GM12878 (cell line): Measurements from ENCODE around the gene PSMD3. TPM values are rescaled to one million over a fixed set of nuclear protein-coding genes. Genes with fewer than 3 reads are reported as not detected.

Experiments
- ATAC-seq: fragments of 200-7000 bp; cut with Tn5 transposase; 3 replicates; pipeline ENCODE4 v1.9.1; 2020; ENCODE audit warnings: mild to moderate bottlenecking, moderate library complexity
- BruUV-seq: library from RNA; stranded (reverse); fragments of 400-500 nt; replicated peaks from 2 replicates; lab custom pipeline; 2021; lab: Mats Ljungman, UMichigan
- CTCF ChIA-PET: fragments of 300-600 bp; sonication (Branson Sonifier 250); formaldehyde crosslinking; extraction: SDS; loops from one replicate; lab custom pipeline; 2021; ENCODE audit warnings: inconsistent platforms; lab: Yijun Ruan, JAX
- POLR2A ChIA-PET: fragments of 350-600 bp; formaldehyde crosslinking; extraction: SDS; loops from one replicate; lab custom pipeline; 2021; ENCODE audit warnings: inconsistent platforms; lab: Charles Lee
- RAD21 ChIA-PET: fragments of 300-600 bp; sonication (Branson Sonifier 250); formaldehyde crosslinking; loops from one replicate; lab custom pipeline; 2023; ENCODE audit warnings: antibody characterized with exemption; ENCODE audit not compliant: unreplicated experiment; lab: Charles Lee
- SMC1A ChIA-PET: fragments of 300-600 bp; sonication (Branson Sonifier 250); formaldehyde crosslinking; loops from one replicate; lab custom pipeline; 2023; ENCODE audit not compliant: unreplicated experiment, uncharacterized antibody; lab: Charles Lee
- DNase-seq: peaks from one replicate; pipeline ENCODE4 v3.0.0-alpha.2; 2011; ENCODE audit warnings: low read depth, low spot score
- FAIRE-seq: peaks from 3 replicates; lab custom pipeline; 2011; peaks lifted over from hg19 to GRCh38; lab: Jason Lieb, UNC
- H2AFZ ChIP-seq: 2 replicates; pipeline ENCODE4 v1.6.0; 2011; ENCODE audit warnings: low read depth, low read length, control low read depth; ENCODE audit not compliant: control insufficient read depth
- H3K27ac ChIP-seq: 2 replicates; pipeline ENCODE4 v1.5.1; 2011; ENCODE audit warnings: control low read depth; ENCODE audit not compliant: control insufficient read depth, insufficient read depth
- H3K27me3 ChIP-seq, 2 experiments: replicated peaks in 1 of 2; 2 replicates each; pipeline versions ENCODE4 v1.6.0 to v1.6.1; 2011; ENCODE audit warnings: low read length in 1 of 2; ENCODE audit not compliant: control insufficient read depth in 2 of 2, insufficient read depth in 2 of 2
- H3K36me3 ChIP-seq, 2 experiments: 2 replicates each; pipeline ENCODE4 v1.5.1; 2011; ENCODE audit warnings: low read length in 1 of 2; ENCODE audit not compliant: control insufficient read depth in 2 of 2, insufficient read depth in 2 of 2
- H3K4me1 ChIP-seq: 2 replicates; pipeline ENCODE4 v1.6.1; 2011; ENCODE audit warnings: mild to moderate bottlenecking, low read length, moderate library complexity, mixed read lengths; ENCODE audit not compliant: control insufficient read depth, insufficient read depth
- H3K4me2 ChIP-seq: 2 replicates; pipeline ENCODE4 v1.6.0; 2011; ENCODE audit warnings: control low read depth; ENCODE audit not compliant: control insufficient read depth, insufficient read depth
- H3K4me3 ChIP-seq: fragments of 200-600 bp; sonication (generic); 2 replicates; pipeline ENCODE4 v1.5.1; 2016
- H3K79me2 ChIP-seq: 2 replicates; pipeline ENCODE4 v1.6.0; 2011; ENCODE audit warnings: low read length; ENCODE audit not compliant: control insufficient read depth, insufficient read depth
- H3K9ac ChIP-seq: 2 replicates; pipeline ENCODE4 v1.8.0; 2011; ENCODE audit warnings: low read length, control low read depth, mixed read lengths; ENCODE audit not compliant: control insufficient read depth, insufficient read depth
- H3K9me3 ChIP-seq: replicated peaks from 3 replicates; pipeline ENCODE4 v1.5.1; 2011; ENCODE audit warnings: mild to moderate bottlenecking, low read length; ENCODE audit not compliant: control insufficient read depth, insufficient read depth
- H4K20me1 ChIP-seq: 2 replicates; pipeline ENCODE4 v1.6.0; 2011; ENCODE audit not compliant: control insufficient read depth, insufficient read depth
- CREB1 ChIP-seq: IDR thresholded peaks from 2 replicates; pipeline ENCODE4 v1.6.1; 2012; ENCODE audit warnings: low read depth, mild to moderate bottlenecking, inconsistent platforms
- E2F8 ChIP-seq: fragments of 450-650 bp; IDR thresholded peaks from 2 replicates; pipeline ENCODE4 v1.6.1; 2018; ENCODE audit warnings: mild to moderate bottlenecking, low read depth, moderate library complexity; ENCODE audit not compliant: partially characterized antibody
- JUND ChIP-seq: IDR thresholded peaks from 2 replicates; pipeline ENCODE4 v1.6.1; 2012; ENCODE audit warnings: low read depth, mild to moderate bottlenecking, low read length, improper control_type of control experiment, moderate library complexity
- MXI1 ChIP-seq: fragments of 150-350 bp; IDR thresholded peaks from 2 replicates; pipeline ENCODE4 v1.6.1; 2011; ENCODE audit warnings: low read depth, mild to moderate bottlenecking, inconsistent platforms, low read length, improper control_type of control experiment
- NFYA ChIP-seq: IDR thresholded peaks from 2 replicates; pipeline ENCODE4 v1.6.1; 2011; ENCODE audit warnings: low read depth, mild to moderate bottlenecking, low read length, improper control_type of control experiment, borderline replicate concordance
- SREBF1 ChIP-seq: IDR thresholded peaks from 2 replicates; pipeline ENCODE4 v1.6.1; 2012; ENCODE audit warnings: mild to moderate bottlenecking, low read length
- STAT1 ChIP-seq: fragments of 450-650 bp; conservative IDR thresholded peaks from 2 replicates; pipeline ENCODE4 v1.6.1; 2014; ENCODE audit warnings: antibody characterized with exemption, mild to moderate bottlenecking
- TCF7 ChIP-seq: IDR thresholded peaks from 2 replicates; pipeline ENCODE4 v1.6.1; 2014; ENCODE audit warnings: antibody characterized with exemption, borderline replicate concordance
- WGBS: methylation state at CpG from one replicate; pipeline ENCODE4 v1.1.6; 2016; ENCODE audit warnings: low lambda C conversion rate; ENCODE audit not compliant: insufficient replicate concordance, insufficient coverage; ENCODE audit errors: missing lambda C conversion rate; 5-methylcytosine and 5-hydroxymethylcytosine counted together
- in situ Hi-C: fragments of 300-500 bp; cut with MboI; formaldehyde crosslinking; loops from 9 replicates; pipeline ENCODE4 v1.14.3; 2018; ENCODE audit warnings: mixed read lengths
- intact Hi-C: fragments of 100-400 bp; cut with micrococcal nuclease; formaldehyde crosslinking; loops from one replicate; pipeline ENCODE4 v1.14.2; 2022; ENCODE audit not compliant: unreplicated experiment
- polyA plus RNA-seq, 11 experiments: library from polyadenylated mRNA; depleted of rRNA in 4 of 11; unstranded in 6 of 11; stranded (reverse) in 5 of 11; fragments of >200 nt; fragmentation: Nextera tagmentation in 4 of 11; fragmentation: Illumina TruSeq in 1 of 11; extraction: Ambion mirVana in 4 of 11; extraction: Trizol in 1 of 11; gene quantifications; 1 replicate in 1 of 11; 2 replicates in 10 of 11; pipeline versions ENCODE4 v1.2.1 to v1.2.3, GENCODE V29; 2011 to 2016; ENCODE audit warnings: inconsistent platforms in 2 of 11, missing spikeins in 2 of 11, low read depth in 1 of 11
- total RNA-seq, 4 experiments: library from RNA; depleted of rRNA in 3 of 4; stranded (reverse); fragments of >200 nt in 3 of 4; fragmentation: Illumina TruSeq in 1 of 4; extraction: Trizol in 1 of 4; gene quantifications; 2 replicates each; pipeline versions ENCODE4 v1.2.1 to v1.2.3, GENCODE V29; 2013 to 2021

The PSMD3 gene
- total and polyA plus RNA-seq, 10 of the 15 experiments (the other 5 are each of a cell fraction or from before 2014, with no cell fraction given): 2.2 to 192 (median 129) TPM

- H3K79me2 ChIP-seq: no peaks in the 10 kb centered on the region
- RAD21 ChIA-PET: no interaction called here
- FAIRE-seq (no peak), ATAC-seq (no peak), DNase-seq (no peak)
- H3K4me1 ChIP-seq: no peaks in the 10 kb centered on the region
- intact Hi-C loops (no loop called here), in situ Hi-C loops (no loop called here)
- CTCF ChIA-PET: interaction anchor here (1.5 kb wide), 1 partner anchor 9 kb away, joined by 4 read pairs; no protein-coding TSS in a partner anchor
- WGBS: 96% methylated on average over 6 of the region's 6 CpGs
- no peak overlapping the region for H2AFZ ChIP-seq
- H3K4me3 ChIP-seq: no peak overlapping the region
- no peak overlapping the region for H3K27ac ChIP-seq
- BruUV-seq: no TSS peak
- H3K27me3 ChIP-seq: no peaks in the 10 kb centered on the region
- POLR2A ChIA-PET: no interaction called here
- SMC1A ChIA-PET: no interaction called here
- no peaks in the 10 kb centered on the region for H3K9me3 ChIP-seq
- H3K9ac ChIP-seq: no peak overlapping the region
- H4K20me1 ChIP-seq: no peaks in the 10 kb centered on the region
- no peak for TF ChIP-seq TCF7
- no peak for TF ChIP-seq MXI1
- no peak for TF ChIP-seq STAT1
- TF ChIP-seq JUND: no peak
- TF ChIP-seq CREB1: no peak
- TF ChIP-seq E2F8: no peak
- TF ChIP-seq SREBF1: no peak
- TF ChIP-seq NFYA: no peak
- peaks cover 34 to 48% of the 10 kb centered on the region in 2 experiments for H3K36me3 ChIP-seq
- no peak overlapping the region for H3K4me2 ChIP-seq
Measured at GRCh38 chr17:39995438-39995837, 14.8 kb downstream of the PSMD3 start.
